DMS79 treated with DMSO at 0.1 percent for 48 hours (cell line): ENCODE results near the gene PPP1R1C.

Experiments
- DNase-seq: peaks from one replicate; lab custom pipeline; 2025; lab: John Stamatoyannopoulos, UW

Gene PPP1R1C

GRCh38 chr2:182064019-182064778, 78.5 kb downstream of the PPP1R1C start:
- no peak for DNase-seq

GRCh38 chr2:182066400-182067087, 80.9 kb downstream of the PPP1R1C start:
- DNase-seq = no peak

GRCh38 chr2:182067393-182067792, 81.7 kb downstream of the PPP1R1C start:
- DNase-seq = no peak

GRCh38 chr2:182068811-182069210, 83.2 kb downstream of the PPP1R1C start:
- DNase-seq = no peak

- no peak for DNase-seq
Measured at GRCh38 chr2:182069416-182069815, 83.8 kb downstream of the PPP1R1C start.

- no peak for DNase-seq
Measured at GRCh38 chr2:182069908-182070307, 84.3 kb downstream of the PPP1R1C start.

- DNase-seq = no peak
Measured at GRCh38 chr2:182070736-182071135, 85.1 kb downstream of the PPP1R1C start.

GRCh38 chr2:182072861-182073260, 87.2 kb downstream of the PPP1R1C start:
- DNase-seq = no peak

GRCh38 chr2:182073613-182074012, 88.0 kb downstream of the PPP1R1C start:
- DNase-seq = no peak

GRCh38 chr2:182077023-182077422, 91.4 kb downstream of the PPP1R1C start:
- DNase-seq = no peak

GRCh38 chr2:182077448-182078142, 91.9 kb downstream of the PPP1R1C start:
- peak; percentile 97 for DNase-seq

GRCh38 chr2:182078988-182079602, 93.4 kb downstream of the PPP1R1C start:
- peak; percentile 45 for DNase-seq

GRCh38 chr2:182080493-182080892, 94.8 kb downstream of the PPP1R1C start:
- no peak for DNase-seq

GRCh38 chr2:182081602-182082260, 96.1 kb downstream of the PPP1R1C start:
- DNase-seq = no peak

- no peak for DNase-seq
Measured at GRCh38 chr2:182088681-182089320, 103.1 kb downstream of the PPP1R1C start.

GRCh38 chr2:182090486-182090885, 104.8 kb downstream of the PPP1R1C start:
- no peak for DNase-seq

GRCh38 chr2:182097571-182098164, 112.0 kb downstream of the PPP1R1C start:
- no peak for DNase-seq

GRCh38 chr2:182098648-182099047, 113.0 kb downstream of the PPP1R1C start:
- no peak for DNase-seq

GRCh38 chr2:182101263-182101662, 115.6 kb downstream of the PPP1R1C start:
- DNase-seq = no peak

- no peak for DNase-seq
Measured at GRCh38 chr2:182103526-182103925, 117.9 kb downstream of the PPP1R1C start.

- DNase-seq = no peak
Measured at GRCh38 chr2:182110347-182110746, 124.7 kb downstream of the PPP1R1C start.
